NCI-H2029 (cell line): ENCODE data around the gene ELMO2.

Source experiments
- DNase-seq: peaks from one replicate; lab custom pipeline; 2025; lab: John Stamatoyannopoulos, UW

Gene ELMO2

GRCh38 chr20:46367234-46367633 lies 39.2 kb downstream of the ELMO2 start:
- no peak for DNase-seq

GRCh38 chr20:46366826-46367225 lies 39.6 kb downstream of the ELMO2 start:
- DNase-seq, result no peak

- DNase-seq, result no peak
Measured at GRCh38 chr20:46365487-46366220, 40.8 kb downstream of the ELMO2 start.

- DNase-seq, result no peak
Measured at GRCh38 chr20:46364670-46365486, 41.5 kb downstream of the ELMO2 start.

GRCh38 chr20:46363874-46364669 lies 42.3 kb downstream of the ELMO2 start:
- DNase-seq, result peak; percentile 89

- DNase-seq, result no peak
Measured at GRCh38 chr20:46362921-46363867, 43.2 kb downstream of the ELMO2 start.

GRCh38 chr20:46361811-46362210 lies 44.6 kb downstream of the ELMO2 start:
- no peak for DNase-seq

GRCh38 chr20:46361381-46361780 lies 45.0 kb downstream of the ELMO2 start:
- no peak for DNase-seq

GRCh38 chr20:46359233-46359751 lies 47.1 kb downstream of the ELMO2 start:
- no peak for DNase-seq

- DNase-seq, result no peak
Measured at GRCh38 chr20:46358346-46359058, 47.9 kb downstream of the ELMO2 start.

GRCh38 chr20:46357030-46357514 lies 49.3 kb downstream of the ELMO2 start:
- peak; percentile 49 for DNase-seq

- no peak for DNase-seq
Measured at GRCh38 chr20:46356195-46357029, 50.0 kb downstream of the ELMO2 start.

- no peak for DNase-seq
Measured at GRCh38 chr20:46355778-46356177, 50.6 kb downstream of the ELMO2 start.

GRCh38 chr20:46354920-46355654 lies 51.3 kb downstream of the ELMO2 start:
- DNase-seq, result no peak

GRCh38 chr20:46354207-46354555 lies 52.2 kb downstream of the ELMO2 start:
- no peak for DNase-seq

GRCh38 chr20:46353500-46354206 lies 52.8 kb downstream of the ELMO2 start:
- no peak for DNase-seq

- no peak for DNase-seq
Measured at GRCh38 chr20:46352370-46352938, 54.0 kb downstream of the ELMO2 start.
